HG03097 (cell line): ENCODE data around the gene DDX51.
A peak's percentile ranks its signal among the peaks of the same experiment; 100 is the strongest.

ENCODE experiments used
- ATAC-seq: cut with Tn5 transposase; IDR thresholded peaks from one replicate; pipeline ENCODE4 v1.9.1; 2021; ENCODE audit not compliant: unreplicated experiment, low FRiP score

Gene DDX51

DNA sequence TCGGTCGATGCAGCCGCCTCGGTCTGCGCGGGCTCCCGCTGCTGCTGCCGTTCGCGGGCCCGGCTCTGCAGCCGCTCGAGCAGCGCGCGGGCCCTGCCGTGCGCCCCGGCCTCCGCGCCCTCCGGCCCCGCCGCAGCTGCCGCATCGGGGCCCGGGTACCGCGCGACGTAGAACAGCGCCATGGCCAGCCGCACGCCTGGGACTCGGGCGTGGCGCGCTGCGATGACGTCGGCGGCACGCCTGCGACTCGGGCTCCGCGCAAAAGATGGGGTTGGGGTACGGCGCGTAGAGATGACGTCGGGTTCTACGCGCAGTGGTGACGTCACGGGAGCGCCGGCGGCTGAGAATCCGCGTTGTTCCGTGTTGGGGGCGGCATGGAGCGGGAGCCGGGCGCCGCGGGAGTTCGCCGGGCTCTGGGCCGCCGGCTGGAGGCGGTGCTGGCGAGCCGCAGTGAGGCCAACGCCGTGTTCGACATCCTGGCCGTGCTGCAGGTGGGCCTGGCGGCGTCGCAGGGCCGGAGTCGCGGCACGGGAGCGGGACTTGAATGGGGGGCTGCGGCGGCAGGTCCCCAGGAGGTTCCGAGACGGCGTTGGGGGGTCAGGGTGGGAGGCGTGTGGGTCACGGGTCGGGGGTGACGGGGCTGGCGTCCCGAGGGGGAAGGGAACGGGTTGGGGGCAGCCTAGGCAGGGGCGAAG, at the start of gene DDX51, which contains the start of gene NOC4L:
Gene DDX51, minus strand, starts transcription at position 205 of the 695 bp plus-strand sequence. Its CDS starts 23 bp downstream, at position 182.
Gene NOC4L, plus strand, starts transcription at position 343 of the 695 bp plus-strand sequence. Its CDS starts 32 bp downstream, at position 375.
- peak; percentile 71 for ATAC-seq

DNA sequence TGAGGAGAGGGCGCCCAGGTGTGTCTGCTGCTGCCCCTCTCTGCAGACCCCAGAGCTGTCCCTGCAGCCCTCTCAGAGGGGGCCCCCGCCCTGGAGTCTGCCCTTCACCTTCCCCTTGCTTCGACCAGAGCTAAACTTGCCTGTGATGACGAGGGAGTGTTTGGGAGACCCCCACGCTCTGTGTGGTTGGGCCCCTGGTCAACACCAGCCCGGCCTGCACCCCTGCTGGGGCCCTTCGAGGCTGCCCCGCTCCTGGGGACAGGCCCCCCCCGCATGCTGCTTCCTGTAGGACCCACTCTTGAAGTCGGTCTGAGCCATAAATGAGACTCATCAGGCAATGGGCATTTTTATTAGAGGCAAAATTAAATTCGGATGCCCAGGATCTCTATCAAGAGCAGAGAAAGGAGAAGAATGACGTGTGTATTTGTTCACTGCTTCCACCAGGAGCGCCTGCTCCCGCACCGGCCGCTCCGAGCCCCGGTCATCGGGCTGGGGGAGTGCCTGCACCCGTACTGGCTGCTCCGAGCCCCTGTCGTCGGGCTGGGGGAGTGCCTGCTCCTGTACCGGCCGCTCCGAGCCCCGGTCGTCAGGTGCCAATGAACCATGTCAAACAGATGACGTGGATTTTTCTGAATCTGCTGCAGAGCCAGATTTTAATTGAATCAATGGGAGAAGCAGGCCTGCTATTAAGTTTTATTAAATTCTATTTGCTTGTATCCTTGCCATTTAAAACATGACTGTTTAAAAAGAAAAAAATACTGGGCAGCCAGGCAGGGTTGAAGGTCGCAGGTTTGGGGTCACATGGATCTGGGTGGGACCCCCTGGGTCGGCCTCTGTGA, 47.8 kb upstream of the DDX51 start:
- ATAC-seq: no peak

DNA sequence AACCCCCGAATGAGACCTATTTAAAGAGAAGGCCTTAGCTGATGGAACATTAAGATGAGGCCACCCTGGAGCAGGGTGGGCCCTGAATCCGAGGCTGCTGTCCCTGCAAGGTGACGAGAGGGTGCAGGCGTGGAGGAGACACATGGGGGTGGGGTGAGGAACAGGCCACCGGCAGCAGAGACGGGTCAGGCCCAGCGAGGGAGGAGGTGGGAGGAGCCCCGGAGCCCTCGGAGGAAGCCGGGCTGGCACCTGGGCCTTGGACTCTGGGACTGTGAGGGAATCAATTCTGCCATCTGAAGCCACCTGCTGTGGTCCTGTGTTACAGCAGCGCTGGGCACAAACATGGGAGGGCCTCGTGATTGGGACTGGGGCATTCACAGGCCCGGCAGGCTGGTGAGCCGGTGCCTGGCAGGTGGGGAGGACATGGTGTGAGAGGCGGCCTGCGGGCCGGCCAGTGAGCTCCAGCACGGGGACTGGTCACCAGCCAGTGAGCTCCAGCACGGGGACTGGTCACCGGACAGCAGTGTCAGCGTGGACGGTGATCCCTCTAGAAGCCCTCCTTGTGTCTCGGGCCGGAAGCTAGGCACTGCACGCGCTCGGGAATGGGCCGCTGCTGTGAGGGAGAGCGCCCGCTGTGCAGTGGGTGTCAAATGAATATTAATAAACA, 46.8 kb upstream of the DDX51 start:
- no peak for ATAC-seq

DNA sequence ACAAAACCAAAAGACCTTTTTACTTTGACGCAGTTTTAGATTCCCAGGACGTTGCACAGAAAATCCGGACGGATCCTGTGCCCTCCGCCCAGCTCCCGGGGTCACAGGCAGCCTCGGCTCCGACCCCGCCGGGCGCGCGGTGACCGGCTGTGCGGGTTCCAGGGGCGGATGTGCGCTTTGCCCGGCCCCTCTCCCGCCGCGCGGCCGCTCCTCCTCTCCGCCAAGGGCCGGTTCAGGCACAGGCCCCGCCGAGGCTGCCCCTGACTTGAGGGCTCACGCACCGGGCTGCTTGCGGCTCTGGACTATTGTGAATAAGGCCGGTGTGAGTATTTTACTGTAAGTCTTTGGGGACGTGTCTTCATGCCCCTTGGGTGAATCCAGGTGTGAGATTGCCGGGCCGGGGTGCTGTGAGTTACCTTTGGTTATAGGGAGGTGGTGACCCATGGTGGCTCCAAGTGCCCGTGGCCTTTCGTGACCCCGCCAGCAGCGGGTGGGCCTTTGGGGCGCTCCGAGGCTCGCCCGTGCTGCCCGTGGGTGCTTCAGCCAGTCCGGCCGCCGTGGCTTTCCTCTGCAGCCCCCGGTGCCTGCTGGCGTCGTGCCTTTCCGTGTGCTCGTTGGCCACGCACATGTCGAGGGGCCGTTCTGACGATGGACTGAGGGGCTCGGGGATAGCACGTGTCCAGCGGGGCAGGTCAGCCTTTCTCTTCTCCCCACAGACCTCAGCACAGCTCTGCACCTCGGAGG, 46.1 kb upstream of the DDX51 start:
- peak; percentile 27 for ATAC-seq

DNA sequence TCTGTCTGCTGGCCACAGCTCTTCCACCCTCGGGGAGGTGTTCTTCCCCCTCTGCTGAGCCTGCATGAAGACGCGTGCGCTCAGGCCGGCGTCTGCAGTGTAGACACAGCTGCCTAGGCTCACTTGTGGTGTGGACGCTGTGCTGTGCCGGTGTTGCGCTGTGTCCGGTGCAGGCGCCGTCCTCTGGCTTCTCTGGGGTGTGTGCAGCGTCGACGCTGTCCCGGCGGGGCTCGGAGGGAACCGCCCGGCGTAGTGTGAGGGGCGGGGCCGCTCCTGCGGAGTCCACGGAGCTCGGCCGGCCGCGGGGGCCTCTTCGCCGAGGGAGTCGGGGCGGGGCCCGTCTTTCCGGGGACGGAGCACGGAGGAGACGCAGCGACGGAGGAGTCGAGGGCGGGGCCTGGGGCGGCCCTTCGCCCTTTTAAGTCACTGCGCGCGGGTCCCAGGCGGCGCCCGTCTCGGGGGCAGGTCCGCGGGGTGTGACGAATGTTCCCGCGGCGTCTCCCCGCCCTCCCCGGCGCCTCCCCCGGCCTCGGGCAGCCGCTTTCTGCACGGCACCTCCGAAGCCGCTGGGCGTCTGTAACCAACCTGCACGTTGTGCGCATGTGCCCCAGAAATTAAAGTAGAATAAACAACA, 45.4 kb upstream of the DDX51 start:
- ATAC-seq: peak; percentile 93

DNA sequence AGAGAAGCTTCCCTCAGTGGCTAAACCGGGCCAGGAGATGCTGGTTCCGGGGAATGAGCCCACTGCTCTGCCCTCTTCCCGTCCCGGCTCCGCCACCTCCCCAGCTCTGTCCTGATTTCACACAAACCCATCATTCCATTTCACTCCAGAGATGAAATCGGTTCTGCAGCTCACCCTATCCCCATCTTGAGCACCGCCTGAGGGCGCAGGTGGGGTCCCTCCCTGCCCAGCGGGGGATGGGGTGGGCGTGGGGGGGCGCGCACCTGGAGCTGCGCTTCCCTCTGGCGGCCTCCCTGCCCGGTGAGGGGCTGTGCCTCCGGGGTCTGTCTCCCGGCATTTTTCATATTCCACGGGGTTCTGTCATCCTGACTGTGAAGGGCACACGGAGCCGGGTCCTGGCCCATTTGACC, 44.8 kb upstream of the DDX51 start:
- no peak for ATAC-seq

DNA sequence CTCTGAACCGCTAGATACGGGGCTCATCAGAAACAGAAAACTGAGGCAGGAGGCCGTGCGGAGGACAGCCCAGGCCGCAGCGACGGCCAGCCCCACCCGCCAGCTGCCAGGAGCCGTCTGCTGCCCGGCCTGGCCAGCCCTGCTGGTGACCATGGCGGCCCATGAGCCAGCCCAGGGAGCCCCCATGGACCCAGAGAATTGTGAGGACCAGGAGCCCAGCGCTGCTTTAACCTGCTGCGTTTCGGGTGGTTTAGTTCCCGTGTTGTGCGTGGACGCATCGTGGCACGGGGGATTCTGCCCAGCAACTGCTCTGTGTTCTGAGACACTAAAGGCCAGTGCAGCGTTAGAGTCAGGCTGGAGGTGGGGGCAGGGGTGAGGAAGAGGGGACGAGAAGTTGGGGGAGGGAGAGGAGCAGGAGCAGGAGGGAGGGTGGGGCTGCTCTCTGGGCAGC, 44.4 kb upstream of the DDX51 start:
- ATAC-seq: no peak

DNA sequence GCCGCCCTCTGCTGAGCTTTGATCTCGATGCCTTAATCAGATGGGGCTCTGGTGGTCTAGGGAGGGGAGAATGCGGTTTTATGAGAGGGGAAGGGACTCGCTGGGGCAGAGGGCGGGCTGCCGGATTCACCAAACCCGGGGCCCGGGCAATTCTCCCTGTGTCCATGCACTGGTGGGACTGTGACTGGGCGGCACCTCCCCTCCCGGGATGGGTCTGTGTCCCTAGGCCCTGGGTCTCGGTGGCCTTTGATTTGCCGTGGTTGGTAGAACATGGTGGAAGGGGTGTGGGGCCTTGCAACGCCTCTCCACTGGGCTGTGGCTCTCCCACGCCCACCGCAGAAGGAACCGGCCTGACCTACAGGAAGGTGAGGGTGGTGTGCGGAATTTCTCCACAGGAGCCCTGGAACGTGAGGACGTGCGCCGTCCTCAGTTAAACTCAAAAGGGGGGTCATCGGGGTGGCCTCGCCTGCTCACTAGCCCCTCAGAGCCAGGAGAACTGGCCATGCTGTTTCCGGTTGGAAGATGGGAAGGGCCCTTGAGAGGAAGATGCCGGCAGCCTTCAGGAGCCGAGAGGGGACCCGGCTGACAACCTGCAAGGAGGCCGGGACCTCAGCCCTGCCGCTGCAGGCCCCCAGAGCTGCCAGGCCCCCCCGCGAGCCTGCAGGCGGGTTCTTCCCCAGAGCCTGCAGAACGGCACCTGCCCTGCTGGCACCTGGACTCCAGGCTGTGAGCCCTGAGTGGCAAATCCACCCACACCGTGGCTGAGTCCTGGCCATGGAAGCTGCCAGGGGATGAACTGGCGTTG, 43.7 kb upstream of the DDX51 start:
- no peak for ATAC-seq

DNA sequence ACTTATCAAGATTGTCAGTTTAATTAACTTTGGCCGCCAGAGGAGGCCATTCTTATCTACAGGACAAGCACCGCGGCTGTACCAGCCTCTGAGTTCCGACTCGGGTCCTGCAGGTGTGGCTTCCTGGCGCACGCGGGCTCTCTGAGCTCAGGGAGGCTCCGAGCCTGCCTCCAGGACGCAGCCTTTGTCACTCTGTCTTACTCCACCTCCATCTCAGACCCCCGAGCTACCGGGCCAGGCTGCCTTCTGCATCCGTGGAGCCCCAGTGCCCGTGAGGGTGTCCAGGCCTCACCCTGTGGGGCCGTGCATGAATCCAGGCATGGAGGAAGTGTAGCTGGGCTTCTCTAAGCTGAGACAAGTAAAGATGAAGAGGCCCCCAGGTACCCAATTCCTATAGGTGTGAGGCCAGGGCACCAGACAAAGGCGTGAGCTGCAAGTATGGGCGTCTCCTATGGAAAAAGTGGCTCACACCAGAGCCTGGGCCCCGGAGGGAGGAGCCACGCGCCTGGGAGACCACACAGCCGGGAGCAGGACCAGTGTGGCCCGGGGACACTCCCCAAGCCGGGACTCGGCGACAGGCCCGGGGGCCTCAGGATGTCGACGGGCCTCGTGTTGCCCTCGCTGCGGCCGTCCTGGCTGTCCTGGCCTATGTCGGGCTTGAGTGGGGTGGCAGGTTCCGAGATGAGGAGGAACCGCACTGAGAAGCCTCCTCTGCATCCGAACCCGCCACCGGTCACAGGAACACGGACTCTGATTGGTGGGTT, 42.9 kb upstream of the DDX51 start:
- ATAC-seq: no peak

DNA sequence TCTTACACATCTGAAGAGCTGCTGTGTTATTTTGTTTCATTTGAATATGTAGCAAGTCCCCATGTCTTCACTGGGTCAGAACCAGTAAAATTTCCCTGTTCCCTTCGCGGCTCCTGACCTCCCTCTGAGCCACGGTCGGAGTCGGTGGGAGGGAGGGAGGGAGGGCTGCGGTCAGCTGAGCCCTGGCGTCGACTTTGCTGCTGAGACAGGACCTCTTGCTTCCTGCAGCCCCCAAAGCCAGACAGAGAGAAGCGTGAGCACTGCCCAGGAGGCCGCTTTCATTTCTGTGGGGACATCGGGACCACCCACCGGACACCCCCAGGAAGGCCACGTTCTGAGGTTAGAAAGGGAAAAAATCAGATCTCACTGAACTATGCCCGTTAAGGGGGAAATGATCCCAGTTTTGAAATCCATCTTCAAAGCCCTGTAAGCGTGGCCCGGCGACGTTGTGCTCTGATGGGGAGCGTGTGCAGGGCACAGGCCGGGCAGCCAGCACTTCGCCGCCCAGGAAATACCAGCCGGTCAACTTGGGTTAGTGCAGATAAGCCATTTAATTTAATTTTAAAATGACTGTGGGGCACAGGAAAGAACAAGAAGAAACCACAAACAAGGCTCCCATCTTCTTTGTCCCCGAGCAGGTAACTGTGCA, 42.2 kb upstream of the DDX51 start:
- ATAC-seq: no peak

GRCh38 chr12:132185705-132186104, 41.6 kb upstream of the DDX51 start:
- no peak for ATAC-seq

DNA sequence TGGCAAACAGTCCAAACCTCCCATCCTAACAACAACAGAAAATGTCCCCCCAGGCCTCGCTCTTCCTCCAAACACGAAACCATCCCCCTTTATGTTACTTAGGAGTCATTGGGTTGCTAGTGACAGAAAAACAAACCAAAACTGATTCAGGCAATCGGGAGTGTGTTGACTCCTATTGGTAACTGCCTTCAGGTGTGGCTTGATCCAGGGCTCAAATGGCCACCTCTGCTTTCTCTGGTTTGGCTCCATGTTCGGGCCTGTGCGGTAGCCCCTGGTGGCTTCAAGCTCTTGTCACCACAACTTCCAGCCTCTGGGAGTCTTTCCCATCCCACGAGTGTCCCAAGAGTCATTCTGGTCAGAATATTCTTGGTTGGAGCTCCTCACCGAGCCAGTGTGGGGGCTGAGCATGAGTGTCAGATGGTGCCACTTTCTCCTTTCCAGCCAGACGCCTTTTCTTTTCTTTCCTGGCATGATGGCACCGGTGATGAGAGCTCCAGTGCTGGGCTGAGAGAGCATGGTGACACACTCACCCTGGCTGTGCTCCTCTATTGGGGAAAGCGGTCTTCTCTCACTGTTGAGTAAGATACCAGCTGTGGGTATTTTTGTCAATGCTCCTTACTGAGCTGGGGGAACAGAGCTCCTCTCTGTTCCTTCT, 38.7 kb upstream of the DDX51 start:
- ATAC-seq: no peak

GRCh38 chr12:132182206-132182710, 38.1 kb upstream of the DDX51 start:
- no peak for ATAC-seq

DNA sequence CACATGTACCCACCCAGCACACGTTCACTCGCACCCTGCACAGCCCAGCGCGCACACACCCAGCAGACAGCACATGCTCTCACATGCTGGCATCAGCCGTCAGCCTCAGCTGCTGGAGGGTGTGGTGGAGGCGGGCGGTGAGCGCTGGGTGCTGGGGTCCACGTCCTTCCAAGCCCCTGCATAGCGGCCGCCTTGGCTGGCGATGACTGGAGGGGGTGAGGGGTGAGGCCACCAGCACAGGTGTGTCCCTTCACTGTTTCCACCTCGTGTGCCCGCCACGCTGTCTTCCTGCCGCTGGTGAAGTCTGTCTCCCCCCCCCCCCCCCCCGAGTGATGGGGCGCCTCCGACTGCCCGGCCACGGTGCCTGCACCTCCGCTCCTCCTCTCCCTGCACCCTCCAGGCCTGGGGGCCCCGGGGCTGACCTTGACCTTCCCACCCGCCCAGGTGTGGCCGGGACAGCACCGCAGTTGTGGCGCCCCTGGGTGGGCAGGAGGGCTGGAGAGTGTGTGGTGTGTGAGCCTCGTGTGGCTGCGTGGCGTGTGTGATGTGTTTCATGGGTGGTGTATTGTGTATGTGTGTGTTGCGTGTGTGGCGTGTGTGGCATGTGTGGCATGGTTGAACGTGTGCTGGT, 37.6 kb upstream of the DDX51 start:
- ATAC-seq: no peak

- ATAC-seq: no peak
These were observed 36.8 kb upstream of the DDX51 start for GRCh38 chr12:132180648-132181546.
